Suppressor macrophage treated with lipopolysaccharide for 4 hours (primary cell): ENCODE results near the gene GPS1.

Experiments
- DNase-seq: peaks from one replicate; pipeline ENCODE4 v3.0.0-alpha.2; 2020

The GPS1 gene

GRCh38 chr17:82014971-82015310, 36.8 kb upstream of the GPS1 start:
- no peak for DNase-seq

GRCh38 chr17:82015311-82015971, 36.3 kb upstream of the GPS1 start:
- DNase-seq, result no peak

- DNase-seq, result no peak
Observed at GRCh38 chr17:82016061-82016874, 35.4 kb upstream of the GPS1 start.

GRCh38 chr17:82016875-82017459, 34.7 kb upstream of the GPS1 start:
- no peak for DNase-seq

- no peak for DNase-seq
Observed at GRCh38 chr17:82017612-82018151, 34.0 kb upstream of the GPS1 start.

- DNase-seq, result no peak
Observed at GRCh38 chr17:82018152-82018988, 33.3 kb upstream of the GPS1 start.

- no peak for DNase-seq
Observed at GRCh38 chr17:82018989-82019689, 32.6 kb upstream of the GPS1 start.

- peak; percentile 75 for DNase-seq
Observed at GRCh38 chr17:82019690-82020571, 31.8 kb upstream of the GPS1 start.

- no peak for DNase-seq
Observed at GRCh38 chr17:82020572-82021106, 31.1 kb upstream of the GPS1 start.

- peak; percentile 56 for DNase-seq
Observed at GRCh38 chr17:82021107-82021899, 30.4 kb upstream of the GPS1 start.

GRCh38 chr17:82021900-82022309, 29.8 kb upstream of the GPS1 start:
- DNase-seq, result no peak

GRCh38 chr17:82022310-82022980, 29.3 kb upstream of the GPS1 start, which contains the start of gene CENPX:
Gene CENPX, minus strand, starts transcription at chr17:82022878. Its CDS starts 17 bp downstream, at chr17:82022861.
- no peak for DNase-seq

GRCh38 chr17:82022981-82023446, 28.7 kb upstream of the GPS1 start, which contains the start of gene LRRC45:
Gene LRRC45, plus strand, starts transcription at chr17:82023305. Its CDS starts 339 bp downstream, at chr17:82023644.
- DNase-seq, result peak; percentile 100

GRCh38 chr17:82023447-82024241, 28.1 kb upstream of the GPS1 start:
- DNase-seq, result peak; percentile 22

GRCh38 chr17:82024859-82025258, 26.8 kb upstream of the GPS1 start:
- DNase-seq, result no peak

GRCh38 chr17:82025401-82026107, 26.1 kb upstream of the GPS1 start:
- no peak for DNase-seq

- no peak for DNase-seq
Observed at GRCh38 chr17:82028246-82028645, 23.5 kb upstream of the GPS1 start.
